HCT116 (cell line): ENCODE measurements around the gene MXD3. TPM values are rescaled to one million over a fixed set of nuclear protein-coding genes. Genes with fewer than 3 reads are reported as not detected.

Experiments
- ATAC-seq: fragments of 200-7000 bp; cut with Tn5 transposase; 2 replicates; pipeline ENCODE4 v1.9.1; 2020; ENCODE audit warnings: mild to moderate bottlenecking, moderate library complexity
- BruUV-seq: library from RNA; stranded (reverse); fragments of 400-500 nt; replicated peaks from 2 replicates; lab custom pipeline; 2021; lab: Mats Ljungman, UMichigan
- CTCF ChIA-PET: fragments of 300-600 bp; sonication (Branson Sonifier 250); formaldehyde crosslinking; loops from one replicate; lab custom pipeline; 2021; ENCODE audit warnings: antibody characterized with exemption; lab: Charles Lee
- POLR2A ChIA-PET: fragments of 300-600, 350-600 bp; sonication (Branson Sonifier 250); formaldehyde crosslinking; loops from one replicate; lab custom pipeline; 2021; ENCODE audit warnings: antibody characterized with exemption; lab: Charles Lee
- RAD21 ChIA-PET, 2 experiments: fragments of 300-600 bp; sonication (Branson Sonifier 250); formaldehyde crosslinking; loops; one replicate each; lab custom pipeline; 2023; ENCODE audit warnings: low total read pairs in 2 of 2; ENCODE audit not compliant: uncharacterized antibody in 2 of 2, unreplicated experiment in 2 of 2, low non-redundant PET in 1 of 2; lab: Charles Lee
- DNase-seq: peaks from one replicate; pipeline ENCODE4 v3.0.0-alpha.2; 2010; ENCODE audit warnings: low read depth, low spot score
- H2AFZ ChIP-seq: fragments of 200-600 bp; shearing (Covaris generic), sonication (generic); 2 replicates; pipeline ENCODE4 v1.6.1; 2017; ENCODE audit warnings: low read depth, mixed run types, mixed read lengths, antibody characterized with exemption, low read length; ENCODE audit not compliant: poor library complexity, severe bottlenecking
- H3K27ac ChIP-seq: 2 replicates; pipeline ENCODE4 v1.5.1; 2012; ENCODE audit warnings: low read depth, low read length
- H3K27me3 ChIP-seq: fragments of 200-600 bp; sonication (generic); 2 replicates; pipeline ENCODE4 v1.6.1; 2016; ENCODE audit warnings: mixed run types, low read length, mixed read lengths; ENCODE audit not compliant: insufficient read depth
- H3K36me3 ChIP-seq, 2 experiments: fragments of 200-500 bp in 1 of 2; fragments of 200-600 bp in 1 of 2; sonication (Bioruptor generic) in 1 of 2; sonication (generic) in 1 of 2; 2 replicates each; pipeline versions ENCODE4 v1.5.1 to v1.6.1; 2014 to 2016; ENCODE audit warnings: low read length in 2 of 2, inconsistent platforms in 1 of 2, mixed read lengths in 1 of 2, mixed run types in 1 of 2; ENCODE audit not compliant: insufficient read depth in 2 of 2, control insufficient read depth in 1 of 2
- H3K4me1 ChIP-seq, 2 experiments: fragments of 200-600 bp in 1 of 2; sonication (generic) in 1 of 2; 2 replicates each; pipeline versions ENCODE4 v1.5.1 to v1.6.1; 2012 to 2017; ENCODE audit warnings: low read length in 2 of 2, inconsistent platforms in 1 of 2, mild to moderate bottlenecking in 1 of 2, mixed read lengths in 1 of 2, mixed run types in 1 of 2, moderate library complexity in 1 of 2; ENCODE audit not compliant: insufficient read depth in 2 of 2, control insufficient read depth in 1 of 2
- H3K4me2 ChIP-seq: fragments of 200-600 bp; sonication (generic); 2 replicates; pipeline ENCODE4 v1.6.1; 2017; ENCODE audit warnings: mixed run types, low read length, mixed read lengths
- H3K4me3 ChIP-seq, 2 experiments: fragments of 200-600 bp in 1 of 2; sonication (generic) in 1 of 2; replicated peaks in 1 of 2; 2 replicates each; pipeline ENCODE4 v1.5.1; 2011 to 2016; ENCODE audit warnings: low read length in 2 of 2, control low read depth in 1 of 2, low read depth in 1 of 2, mild to moderate bottlenecking in 1 of 2, mixed read lengths in 1 of 2, mixed run types in 1 of 2
- H3K79me2 ChIP-seq: fragments of 200-600 bp; sonication (generic); 2 replicates; pipeline ENCODE4 v1.6.1; 2017; ENCODE audit warnings: mild to moderate bottlenecking, mixed run types, low read length, moderate library complexity, mixed read lengths; ENCODE audit not compliant: insufficient read depth
- H3K9ac ChIP-seq: fragments of 200-600 bp; sonication (generic); 2 replicates; pipeline ENCODE4 v1.6.1; 2016; ENCODE audit warnings: low read length, mixed read lengths
- H3K9me2 ChIP-seq: fragments of 200-600 bp; sonication (generic), shearing (Covaris generic); 2 replicates; pipeline ENCODE4 v1.6.1; 2017; ENCODE audit warnings: mixed run types, mild to moderate bottlenecking, moderate library complexity; ENCODE audit not compliant: insufficient read depth
- H3K9me3 ChIP-seq, 2 experiments: fragments of 200-500 bp in 1 of 2; fragments of 200-600 bp in 1 of 2; sonication (Bioruptor generic) in 1 of 2; sonication (generic) in 1 of 2; 2 replicates each; pipeline ENCODE4 v1.6.1; 2014 to 2017; ENCODE audit warnings: low read length in 2 of 2, mixed read lengths in 2 of 2, inconsistent platforms in 1 of 2, low read depth in 1 of 2, mild to moderate bottlenecking in 1 of 2, mixed run types in 1 of 2, moderate library complexity in 1 of 2; ENCODE audit not compliant: control insufficient read depth in 1 of 2, insufficient read depth in 1 of 2
- H4K20me1 ChIP-seq: fragments of 200-600 bp; sonication (generic), shearing (Covaris generic); 2 replicates; pipeline ENCODE4 v1.6.1; 2017; ENCODE audit warnings: mixed run types, mild to moderate bottlenecking, moderate library complexity; ENCODE audit not compliant: insufficient read depth
- EGR1 ChIP-seq: IDR thresholded peaks from 2 replicates; pipeline ENCODE4 v1.6.1; 2012; ENCODE audit warnings: low read depth
- ELF1 ChIP-seq: IDR thresholded peaks from 2 replicates; pipeline ENCODE4 v1.6.1; 2012; ENCODE audit warnings: low read depth, borderline replicate concordance
- EZH2 ChIP-seq: fragments of 200-600 bp; sonication (generic); IDR thresholded peaks from 2 replicates; pipeline ENCODE4 v1.6.1; 2017; ENCODE audit warnings: antibody characterized with exemption, mixed run types
- FOSL1 ChIP-seq: IDR thresholded peaks from 2 replicates; pipeline ENCODE4 v1.6.1; 2012; ENCODE audit warnings: low read depth
- JUND ChIP-seq: IDR thresholded peaks from 2 replicates; pipeline ENCODE4 v1.6.1; 2012
- POLR2A ChIP-seq: IDR thresholded peaks from 2 replicates; pipeline ENCODE4 v1.7.0; 2011; ENCODE audit warnings: borderline replicate concordance; ENCODE audit not compliant: insufficient read depth, insufficient read length; ENCODE audit errors: extremely low read depth
- POLR2AphosphoS5 ChIP-seq: IDR thresholded peaks from 2 replicates; pipeline ENCODE4 v1.6.1; 2011; ENCODE audit warnings: mild to moderate bottlenecking, low read depth, low read length, moderate library complexity
- RAD21 ChIP-seq: IDR thresholded peaks from 2 replicates; pipeline ENCODE4 v1.6.1; 2012; ENCODE audit warnings: low read depth, mild to moderate bottlenecking
- SRF ChIP-seq: IDR thresholded peaks from 2 replicates; pipeline ENCODE4 v1.6.1; 2012; ENCODE audit warnings: low read depth
- intact Hi-C: fragments of 100-400 bp; cut with micrococcal nuclease; formaldehyde crosslinking; loops from 2 replicates; pipeline ENCODE4 v1.10.0; 2022
- total RNA-seq: library from RNA; stranded (reverse); gene quantifications from one replicate; pipeline ENCODE4 v1.2.1, GENCODE V29; 2021; ENCODE audit not compliant: unreplicated experiment
- TF ChIP-seq, protein P1 (sequence below): IDR thresholded peaks from 2 replicates; pipeline ENCODE4 v1.6.1; 2012; ENCODE audit warnings: low read depth
- TF ChIP-seq, protein P2 (sequence below): IDR thresholded peaks from 2 replicates; pipeline ENCODE4 v1.6.1; 2012

Gene MXD3
- total RNA-seq, 1 experiment from 2014 or later: 37.6 TPM

DNA sequence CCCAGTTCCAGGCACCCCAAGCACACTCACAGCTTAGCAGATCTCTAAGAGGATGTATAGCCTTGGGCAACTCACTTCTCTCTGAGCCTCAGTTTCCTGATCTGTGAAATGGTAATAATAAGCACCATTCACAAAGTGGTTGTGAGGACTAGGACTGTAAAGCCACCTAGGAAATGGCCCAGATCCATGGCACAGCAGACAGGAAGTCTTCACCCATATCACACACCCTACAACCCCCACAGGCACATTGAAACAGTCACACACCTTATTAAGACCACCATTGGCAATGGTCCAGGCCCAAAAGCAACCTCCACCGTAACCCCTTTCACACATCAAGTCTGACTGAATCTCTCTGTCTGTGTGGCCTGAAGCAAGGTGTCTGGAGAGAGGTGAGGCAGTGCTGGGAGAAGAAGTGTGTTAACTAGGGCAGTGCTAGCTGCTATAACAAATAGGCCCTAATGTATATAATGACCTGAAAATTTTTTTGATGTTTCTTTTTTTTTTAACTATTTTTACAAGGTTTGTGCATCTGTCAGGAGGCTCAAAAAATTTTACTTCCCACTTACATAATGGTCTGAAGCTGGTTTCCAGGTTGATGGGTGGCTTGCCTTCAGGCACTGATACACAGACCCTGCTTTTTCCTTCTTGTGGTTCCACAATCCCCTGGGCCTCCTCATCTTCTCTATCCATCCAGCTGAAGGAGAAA is 43.6 kb upstream of the MXD3 start (continued):
- TF ChIP-seq, protein P1, sequence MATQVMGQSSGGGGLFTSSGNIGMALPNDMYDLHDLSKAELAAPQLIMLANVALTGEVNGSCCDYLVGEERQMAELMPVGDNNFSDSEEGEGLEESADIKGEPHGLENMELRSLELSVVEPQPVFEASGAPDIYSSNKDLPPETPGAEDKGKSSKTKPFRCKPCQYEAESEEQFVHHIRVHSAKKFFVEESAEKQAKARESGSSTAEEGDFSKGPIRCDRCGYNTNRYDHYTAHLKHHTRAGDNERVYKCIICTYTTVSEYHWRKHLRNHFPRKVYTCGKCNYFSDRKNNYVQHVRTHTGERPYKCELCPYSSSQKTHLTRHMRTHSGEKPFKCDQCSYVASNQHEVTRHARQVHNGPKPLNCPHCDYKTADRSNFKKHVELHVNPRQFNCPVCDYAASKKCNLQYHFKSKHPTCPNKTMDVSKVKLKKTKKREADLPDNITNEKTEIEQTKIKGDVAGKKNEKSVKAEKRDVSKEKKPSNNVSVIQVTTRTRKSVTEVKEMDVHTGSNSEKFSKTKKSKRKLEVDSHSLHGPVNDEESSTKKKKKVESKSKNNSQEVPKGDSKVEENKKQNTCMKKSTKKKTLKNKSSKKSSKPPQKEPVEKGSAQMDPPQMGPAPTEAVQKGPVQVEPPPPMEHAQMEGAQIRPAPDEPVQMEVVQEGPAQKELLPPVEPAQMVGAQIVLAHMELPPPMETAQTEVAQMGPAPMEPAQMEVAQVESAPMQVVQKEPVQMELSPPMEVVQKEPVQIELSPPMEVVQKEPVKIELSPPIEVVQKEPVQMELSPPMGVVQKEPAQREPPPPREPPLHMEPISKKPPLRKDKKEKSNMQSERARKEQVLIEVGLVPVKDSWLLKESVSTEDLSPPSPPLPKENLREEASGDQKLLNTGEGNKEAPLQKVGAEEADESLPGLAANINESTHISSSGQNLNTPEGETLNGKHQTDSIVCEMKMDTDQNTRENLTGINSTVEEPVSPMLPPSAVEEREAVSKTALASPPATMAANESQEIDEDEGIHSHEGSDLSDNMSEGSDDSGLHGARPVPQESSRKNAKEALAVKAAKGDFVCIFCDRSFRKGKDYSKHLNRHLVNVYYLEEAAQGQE: no peak
- TF ChIP-seq FOSL1: no peak

DNA sequence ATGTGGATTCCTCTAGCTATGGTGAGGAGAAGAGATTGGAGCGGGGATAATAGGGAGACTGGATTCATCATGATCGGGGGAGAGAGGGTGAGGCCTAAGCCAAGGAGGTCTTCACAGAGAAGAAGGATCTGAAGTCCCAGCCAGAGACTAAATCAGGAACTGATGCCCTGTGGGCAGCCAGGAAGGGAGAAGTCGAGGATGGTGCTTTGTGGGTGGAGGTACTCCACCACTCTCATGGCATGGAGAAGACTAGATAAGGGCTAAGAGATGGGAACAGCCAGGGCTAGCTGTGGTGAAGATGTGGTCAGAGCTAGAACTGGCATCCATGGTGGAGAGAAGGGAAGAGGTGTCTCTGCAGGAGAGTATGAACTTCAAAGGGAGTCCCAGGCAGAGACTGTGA is 43.0 kb upstream of the MXD3 start:
- TF ChIP-seq SRF (no peak), ELF1 (no peak), RAD21 (no peak), EZH2 (no peak), POLR2A (no peak), POLR2AphosphoS5 (no peak), EGR1 (no peak), JUND (no peak)
- TF ChIP-seq, protein P1: no peak
- TF ChIP-seq, protein P2, sequence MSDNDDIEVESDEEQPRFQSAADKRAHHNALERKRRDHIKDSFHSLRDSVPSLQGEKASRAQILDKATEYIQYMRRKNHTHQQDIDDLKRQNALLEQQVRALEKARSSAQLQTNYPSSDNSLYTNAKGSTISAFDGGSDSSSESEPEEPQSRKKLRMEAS: no peak
- no peaks in the 10 kb centered on the region for H3K9me2 ChIP-seq
- peaks cover 0 to 4% of the 10 kb centered on the region in 2 experiments; a peak in 1 of 4 replicates for H3K36me3 ChIP-seq
- peaks cover 17% of the 10 kb centered on the region for H3K79me2 ChIP-seq
- no peaks in the 10 kb centered on the region for H3K27me3 ChIP-seq
- no peak overlapping the region for H3K9ac ChIP-seq
- POLR2A ChIA-PET: no interaction called here
- H4K20me1 ChIP-seq: no peaks in the 10 kb centered on the region
- intact Hi-C loops: no loop called here
- peaks cover 0 to 4% of the 10 kb centered on the region in 2 experiments; a peak in 1 of 4 replicates for H3K9me3 ChIP-seq
- H3K4me1 ChIP-seq: peaks cover 13 to 22% of the 10 kb centered on the region in 2 experiments
- no peak overlapping the region for H3K4me2 ChIP-seq
- no TSS peak for BruUV-seq
- H3K27ac ChIP-seq: no peak overlapping the region
- ATAC-seq: no peak
- no peak for DNase-seq
- CTCF ChIA-PET: interaction anchor here (3.2 kb wide), 1 partner anchor 15 kb away, joined by 15 read pairs; no protein-coding TSS in a partner anchor
- H3K4me3 ChIP-seq: no peak overlapping the region
- RAD21 ChIA-PET: no interaction called here
- H2AFZ ChIP-seq: no peak overlapping the region
